Measurements from ENCODE around the gene ADAMTS9. TPM values are rescaled to one million over a fixed set of nuclear protein-coding genes. Genes with fewer than 3 reads are reported as not detected.

ADAMTS9 gene
- total and polyA plus RNA-seq, 9 donors = 11.8 to 88.8 (median 29.9) TPM

GRCh38 chr3:64490180-64490724, 197.5 kb downstream of the ADAMTS9 start:
- H3K27me3 ChIP-seq = no peaks in the 10 kb centered on the region
- intact Hi-C loops (cut with DNase I) = no loop called here
- DNase-seq = peak in 1 of 5 donors; percentile 27
- no peak overlapping the region for H3K4me3 ChIP-seq
- no peaks in the 10 kb centered on the region for H3K36me3 ChIP-seq
- H3K4me1 ChIP-seq (ENCODE audit: insufficient read depth) = peaks cover 24% of the 10 kb centered on the region
- WGBS, 3 donors = 71 to 86% (median 80%) methylated on average over 6 of the region's 6 CpGs
- no peaks in the 10 kb centered on the region for H3K9me3 ChIP-seq
- no peak for TF ChIP-seq CTCF (IDR thresholded peaks at IDR 0.05)
- no peak for TF ChIP-seq EP300 (IDR thresholded peaks at IDR 0.05)
- TF ChIP-seq POLR2A (IDR thresholded peaks at IDR 0.05) = no peak
- H3K27ac ChIP-seq = no peak overlapping the region

GRCh38 chr3:64489361-64490044, 198.3 kb downstream of the ADAMTS9 start:
- WGBS, 3 donors = 25 to 30% (median 27%) methylated on average over 23 of the region's 23 CpGs
- H3K27me3 ChIP-seq = no peaks in the 10 kb centered on the region
- H3K36me3 ChIP-seq = no peaks in the 10 kb centered on the region
- no peak overlapping the region for H3K4me3 ChIP-seq
- TF ChIP-seq EP300 (IDR thresholded peaks at IDR 0.05) (no peak), CTCF (IDR thresholded peaks at IDR 0.05) (no peak), POLR2A (IDR thresholded peaks at IDR 0.05) (no peak)
- H3K9me3 ChIP-seq = no peaks in the 10 kb centered on the region
- H3K27ac ChIP-seq = no peak overlapping the region
- intact Hi-C loops (cut with DNase I) = loop anchor here in 3 of 4 donors (5.0 kb wide), 1 partner anchor 457 kb away; no protein-coding TSS in a partner anchor
- peaks cover 24% of the 10 kb centered on the region for H3K4me1 ChIP-seq (ENCODE audit: insufficient read depth)
- peak; percentile 62 to 74 (median 68) for DNase-seq

GRCh38 chr3:64488939-64489338, 198.9 kb downstream of the ADAMTS9 start:
- H3K27me3 ChIP-seq = no peaks in the 10 kb centered on the region
- peaks cover 24% of the 10 kb centered on the region for H3K4me1 ChIP-seq (ENCODE audit: insufficient read depth)
- H3K27ac ChIP-seq = no peak overlapping the region
- intact Hi-C loops (cut with DNase I) = loop anchor here in 3 of 4 donors (5.0 kb wide), 1 partner anchor 457 kb away; no protein-coding TSS in a partner anchor
- peak in 2 of 5 donors; percentile 31 to 40 for DNase-seq
- no peaks in the 10 kb centered on the region for H3K36me3 ChIP-seq
- WGBS, 3 donors = 40 to 47% (median 45%) methylated on average over 5 of the region's 5 CpGs
- no peaks in the 10 kb centered on the region for H3K9me3 ChIP-seq
- TF ChIP-seq CTCF (IDR thresholded peaks at IDR 0.05) (no peak), POLR2A (IDR thresholded peaks at IDR 0.05) (no peak), EP300 (IDR thresholded peaks at IDR 0.05) (no peak)
- H3K4me3 ChIP-seq = no peak overlapping the region

GRCh38 chr3:64484289-64484992, 203.4 kb downstream of the ADAMTS9 start:
- WGBS, 3 donors = 20 to 23% (median 22%) methylated on average over 4 of the region's 4 CpGs
- peaks cover 5% of the 10 kb centered on the region for H3K4me1 ChIP-seq (ENCODE audit: insufficient read depth)
- intact Hi-C loops (cut with DNase I) = loop anchor here in 1 of 4 donors (2.0 kb wide), 1 partner anchor 454 kb away; no protein-coding TSS in a partner anchor

More at GRCh38 chr3:64484289-64484992, 203.4 kb downstream of the ADAMTS9 start:
- Histone ChIP-seq H3K36me3 (no peaks in the 10 kb centered on the region), H3K4me3 (no peak overlapping the region), H3K27ac (no peak overlapping the region), H3K9me3 (no peaks in the 10 kb centered on the region), H3K27me3 (no peaks in the 10 kb centered on the region)
- peak; percentile 75 to 88 (median 87) for DNase-seq
- TF ChIP-seq POLR2A (IDR thresholded peaks at IDR 0.05) = no peak
- TF ChIP-seq CTCF (IDR thresholded peaks at IDR 0.05) = peak; percentile 79 to 89 (median 85)

Measured in ovary (tissue), 9 donors.